Measurements from ENCODE around the gene PTPRG.

- TF ChIP-seq CTCF (IDR thresholded peaks at IDR 0.05) (no peak), POLR2A (IDR thresholded peaks at IDR 0.05) (no peak), EP300 (IDR thresholded peaks at IDR 0.05) (no peak), POLR2AphosphoS5 (IDR thresholded peaks at IDR 0.05) (no peak)
Observed at GRCh38 chr3:61733876-61734275, 172.5 kb downstream of the PTPRG start.
